GM18517 (cell line): ENCODE data around the gene MAG.

ENCODE experiments used
- ATAC-seq: cut with Tn5 transposase; IDR thresholded peaks from one replicate; pipeline ENCODE4 v1.9.1; 2021; ENCODE audit warnings: mild to moderate bottlenecking, moderate library complexity; ENCODE audit not compliant: unreplicated experiment

Gene MAG

DNA sequence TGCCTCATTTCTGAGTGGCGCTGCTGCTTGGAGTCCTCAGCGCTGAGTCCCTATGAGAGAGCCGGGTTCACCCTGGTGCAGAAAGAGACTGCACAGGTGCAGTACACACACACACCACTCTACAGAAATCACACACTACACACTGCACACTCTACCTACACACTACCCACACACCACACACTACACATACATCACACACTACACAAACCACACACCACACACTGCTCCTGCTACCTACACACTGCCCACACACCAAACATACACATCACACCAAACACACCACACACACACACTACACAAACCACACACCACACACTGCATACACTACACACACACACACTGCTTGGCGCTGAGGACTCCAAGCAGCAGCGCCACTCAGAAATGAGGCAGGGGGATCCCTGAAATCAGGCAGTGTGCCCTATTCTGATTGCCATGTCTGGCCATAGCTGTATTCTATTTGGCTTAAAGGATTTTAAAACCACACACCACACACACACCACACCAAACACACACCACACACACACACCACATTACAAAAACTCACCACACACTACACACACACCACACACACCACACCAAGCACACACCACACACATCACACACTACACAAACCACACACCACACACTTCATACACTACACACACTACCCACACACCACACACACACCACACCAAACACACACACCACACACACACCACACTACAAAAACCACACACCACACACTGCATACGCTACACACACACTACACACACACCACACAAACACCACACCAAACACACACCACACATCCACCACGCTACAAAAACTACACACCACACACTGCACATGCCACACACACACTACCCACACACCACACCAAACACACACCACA is 4.9 kb downstream of the MAG start:
- ATAC-seq, result no peak

DNA sequence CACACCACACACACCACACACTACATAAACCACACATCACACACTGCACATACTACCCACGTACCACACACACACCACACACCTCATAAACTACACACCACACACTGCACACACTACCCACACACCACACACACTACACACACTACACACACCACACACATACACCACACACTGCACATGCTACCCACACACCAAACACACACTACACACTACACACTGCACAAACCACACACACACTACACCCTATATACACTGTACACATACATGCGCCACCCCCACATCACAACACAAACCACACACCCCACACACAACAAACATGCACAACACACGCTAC is 5.5 kb downstream of the MAG start:
- ATAC-seq, result no peak

DNA sequence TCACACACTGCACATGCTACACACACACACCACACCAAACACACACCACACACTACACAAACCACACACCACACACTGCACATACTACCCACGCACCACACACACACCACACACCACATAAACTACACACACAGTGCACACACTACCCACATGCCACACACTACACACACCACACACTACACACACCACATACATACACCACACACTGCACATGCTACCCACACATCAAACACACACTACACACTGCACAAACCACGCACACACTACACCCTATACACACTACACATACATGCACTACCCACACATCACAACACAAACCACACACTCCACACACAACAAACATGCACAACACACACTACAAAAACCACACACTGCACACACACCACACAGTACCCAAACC is 6.0 kb downstream of the MAG start:
- ATAC-seq, result no peak

DNA sequence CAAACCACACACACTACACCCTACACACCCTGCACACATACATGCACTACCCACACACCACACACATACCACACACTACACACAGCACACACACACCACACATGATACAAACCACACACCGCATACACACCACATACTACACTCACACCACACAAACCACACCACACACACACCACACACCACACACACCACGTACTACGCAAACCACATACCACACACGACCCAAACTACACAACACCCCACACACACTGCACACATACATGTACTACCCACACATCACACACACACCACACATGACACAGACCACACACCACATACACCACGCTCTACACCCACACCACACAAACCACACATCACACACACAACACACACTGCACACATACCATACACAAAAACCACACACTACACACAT is 6.6 kb downstream of the MAG start:
- no peak for ATAC-seq

DNA sequence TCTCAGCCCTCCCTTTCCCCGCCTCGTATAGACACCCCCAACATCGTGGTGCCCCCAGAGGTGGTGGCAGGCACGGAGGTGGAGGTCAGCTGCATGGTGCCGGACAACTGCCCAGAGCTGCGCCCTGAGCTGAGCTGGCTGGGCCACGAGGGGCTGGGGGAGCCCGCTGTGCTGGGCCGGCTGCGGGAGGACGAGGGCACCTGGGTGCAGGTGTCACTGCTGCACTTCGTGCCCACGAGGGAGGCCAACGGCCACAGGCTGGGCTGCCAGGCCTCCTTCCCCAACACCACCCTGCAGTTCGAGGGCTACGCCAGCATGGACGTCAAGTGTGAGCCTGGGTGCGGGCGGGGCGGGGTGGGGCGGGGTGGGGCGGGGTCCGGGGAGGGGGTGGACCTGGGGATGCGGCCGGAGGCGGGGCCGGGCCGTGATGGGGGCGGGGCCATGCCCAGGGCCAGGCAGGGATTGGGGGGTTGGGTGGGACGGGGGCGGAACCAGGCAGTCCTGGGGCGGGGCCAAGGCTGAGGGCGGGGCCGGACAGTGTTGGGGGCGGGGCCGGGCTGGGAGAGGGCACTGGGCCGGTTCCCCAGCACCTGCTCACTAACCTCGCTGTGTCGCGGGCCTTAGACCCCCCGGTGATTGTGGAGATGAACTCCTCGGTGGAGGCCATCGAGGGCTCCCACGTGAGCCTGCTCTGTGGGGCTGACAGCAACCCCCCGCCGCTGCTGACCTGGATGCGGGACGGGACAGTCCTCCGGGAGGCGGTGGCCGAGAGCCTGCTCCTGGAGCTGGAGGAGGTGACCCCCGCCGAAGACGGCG is 7.8 kb downstream of the MAG start:
- ATAC-seq, result no peak

DNA sequence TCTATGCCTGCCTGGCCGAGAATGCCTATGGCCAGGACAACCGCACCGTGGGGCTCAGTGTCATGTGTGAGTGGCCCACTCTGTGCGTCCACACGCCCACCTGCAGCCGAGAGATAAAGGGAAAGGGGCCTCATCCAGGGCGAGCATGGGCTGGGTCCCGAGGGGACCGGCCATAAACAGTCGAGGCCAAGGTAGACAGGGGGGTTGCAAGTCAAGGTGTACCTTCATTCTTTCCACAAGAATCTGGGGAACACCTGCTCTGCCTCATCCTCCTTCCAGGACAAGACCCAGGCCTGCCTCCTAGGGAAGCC is 8.3 kb downstream of the MAG start:
- no peak for ATAC-seq

DNA sequence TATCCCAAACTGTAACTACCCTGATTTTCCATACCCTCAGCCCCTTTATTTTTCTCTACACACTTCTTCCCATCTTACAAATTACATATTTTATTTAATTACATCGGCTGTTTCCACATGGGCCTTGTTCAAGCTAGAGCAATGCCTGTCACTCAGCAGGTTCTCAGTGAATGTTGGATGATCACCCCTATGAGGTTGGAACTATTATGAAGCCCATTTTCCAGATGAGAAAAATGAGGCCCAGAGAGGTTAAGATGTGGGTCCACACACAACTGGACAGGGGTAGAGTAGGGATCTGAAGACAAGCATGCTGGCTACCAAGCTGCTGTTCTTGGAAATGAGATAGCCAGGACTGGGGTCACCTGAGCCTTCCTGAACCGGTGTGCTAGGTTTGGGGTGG is 10.0 kb downstream of the MAG start:
- no peak for ATAC-seq

DNA sequence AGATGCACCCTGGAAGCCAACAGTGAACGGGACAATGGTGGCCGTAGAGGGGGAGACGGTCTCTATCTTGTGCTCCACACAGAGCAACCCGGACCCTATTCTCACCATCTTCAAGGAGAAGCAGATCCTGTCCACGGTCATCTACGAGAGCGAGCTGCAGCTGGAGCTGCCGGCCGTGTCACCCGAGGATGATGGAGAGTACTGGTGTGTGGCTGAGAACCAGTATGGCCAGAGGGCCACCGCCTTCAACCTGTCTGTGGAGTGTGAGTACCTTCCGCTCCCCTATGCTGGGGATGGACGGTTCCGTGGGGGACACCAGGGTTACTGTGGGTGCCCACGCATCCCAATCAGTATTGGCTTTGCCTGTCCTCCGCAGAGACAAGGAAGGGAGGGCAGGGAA is 10.5 kb downstream of the MAG start:
- ATAC-seq, result no peak

DNA sequence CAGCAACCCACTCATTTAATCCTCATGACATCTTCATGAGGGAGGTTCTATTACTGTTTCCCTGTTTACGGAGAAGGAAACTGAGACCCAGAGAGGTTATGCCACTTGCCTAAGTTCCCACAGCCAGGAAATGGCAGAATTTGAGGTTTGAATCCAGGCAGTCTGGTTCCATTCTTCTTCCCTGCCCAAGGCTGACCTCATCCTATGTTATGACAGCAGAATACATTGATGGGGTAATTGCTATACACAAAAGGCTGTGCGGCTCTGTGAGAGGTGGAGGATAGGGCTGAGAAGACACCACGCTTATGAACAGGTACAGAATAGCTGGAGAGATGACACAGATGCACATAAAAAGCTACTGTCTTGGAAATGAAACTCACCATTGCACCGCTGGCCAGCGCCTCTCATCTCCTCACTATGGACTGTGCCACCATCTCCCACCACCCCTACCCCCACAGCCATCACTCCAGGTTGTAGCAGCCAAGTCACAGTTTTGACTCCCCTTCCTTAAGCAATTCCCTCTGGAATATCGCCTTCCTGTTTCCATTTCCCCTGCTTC is 11.5 kb downstream of the MAG start:
- ATAC-seq, result no peak

DNA sequence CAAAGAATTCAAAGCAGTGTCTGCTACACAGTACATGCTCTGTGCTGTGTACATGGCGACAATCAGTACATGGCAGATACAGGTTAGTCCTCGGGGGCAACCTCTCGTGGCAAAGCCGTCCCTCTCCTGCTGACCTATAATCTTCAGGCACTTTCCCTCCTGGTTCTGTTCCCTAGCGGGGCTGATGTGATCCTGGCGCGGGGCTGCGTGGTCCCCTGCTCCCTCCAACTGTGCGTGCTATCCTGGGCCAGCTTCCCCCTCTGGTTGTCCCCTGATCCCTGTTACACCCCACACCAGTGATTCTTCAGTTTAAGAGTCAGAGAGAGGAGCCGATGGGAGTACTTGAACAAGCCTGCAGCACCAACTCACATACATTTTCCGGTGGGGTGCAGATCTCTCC is 12.1 kb downstream of the MAG start:
- no peak for ATAC-seq

DNA sequence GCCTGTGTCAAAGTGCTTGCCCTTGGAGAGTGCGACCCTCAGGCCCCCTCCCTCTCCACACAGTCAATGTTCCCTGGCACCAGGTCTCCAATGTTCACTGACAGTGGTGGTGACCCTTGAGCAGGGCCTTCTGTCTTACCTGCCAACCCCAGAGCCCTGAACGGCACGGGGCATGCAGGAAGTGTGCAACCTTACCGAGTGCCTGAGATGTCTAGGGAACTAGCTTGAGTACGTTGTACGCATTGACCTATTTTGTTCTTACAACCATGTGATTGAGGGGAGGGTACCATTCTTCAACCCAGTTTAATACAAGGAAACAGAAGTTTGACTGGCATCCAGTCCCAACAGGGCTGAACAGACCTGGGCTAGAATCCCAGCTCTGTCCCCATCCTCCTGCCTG is 13.2 kb downstream of the MAG start:
- no peak for ATAC-seq

DNA sequence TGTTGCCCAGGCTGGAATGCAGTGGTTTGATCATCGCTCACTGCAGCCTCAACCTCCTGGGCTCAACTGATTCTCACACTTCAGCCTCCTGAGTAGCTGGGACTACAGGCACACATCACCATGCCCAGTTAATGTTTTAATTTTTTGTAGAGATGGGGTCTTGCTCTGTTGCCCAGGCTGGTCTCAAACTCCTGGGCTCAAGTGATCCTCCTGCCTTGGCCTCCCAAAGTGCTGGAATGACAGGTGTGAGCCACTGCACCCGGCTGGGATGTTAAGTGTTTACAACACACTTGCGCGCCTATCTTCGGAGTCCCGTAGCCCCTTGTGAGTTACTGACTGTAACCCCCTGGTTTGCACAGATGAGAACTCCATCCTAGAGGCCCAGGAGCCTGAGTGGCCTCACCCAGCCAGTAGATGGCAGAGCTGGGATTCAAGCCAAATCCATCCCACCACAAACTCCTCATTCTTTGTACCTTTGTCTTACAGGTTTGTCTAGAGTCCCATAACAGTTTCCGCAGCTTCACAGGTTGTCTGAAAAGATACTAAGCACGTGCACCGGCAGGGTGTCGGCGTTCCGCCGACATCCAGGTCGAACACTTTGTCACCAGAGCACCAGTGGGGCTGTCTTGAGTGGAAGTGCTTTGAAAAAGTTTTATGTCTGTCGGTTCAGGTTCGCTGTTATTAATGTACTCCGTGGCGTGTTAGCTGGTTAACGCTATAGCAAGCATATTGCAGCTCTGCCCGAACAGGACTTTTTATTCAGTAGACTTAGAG is 14.7 kb downstream of the MAG start:
- ATAC-seq, result no peak

DNA sequence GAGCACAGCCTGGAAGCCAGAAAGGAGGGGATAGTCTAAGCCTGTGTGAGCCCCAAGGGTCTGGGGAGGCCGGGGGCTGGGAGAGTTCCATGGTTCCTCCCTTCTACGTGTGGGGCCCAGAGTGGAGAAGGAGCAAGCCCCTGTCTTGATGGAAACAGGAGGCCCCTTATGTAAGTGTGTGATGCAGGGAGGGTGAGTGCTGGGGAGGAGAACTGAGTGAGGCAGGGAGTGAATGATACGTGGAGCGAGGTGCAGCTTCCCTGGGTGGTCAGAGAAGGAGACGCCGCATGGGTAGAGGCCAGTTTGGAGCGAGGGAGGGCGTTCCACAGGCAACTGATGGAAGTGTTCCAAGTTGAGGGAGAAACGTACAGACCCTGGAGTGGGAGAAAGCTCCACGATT is 16.0 kb downstream of the MAG start:
- no peak for ATAC-seq

DNA sequence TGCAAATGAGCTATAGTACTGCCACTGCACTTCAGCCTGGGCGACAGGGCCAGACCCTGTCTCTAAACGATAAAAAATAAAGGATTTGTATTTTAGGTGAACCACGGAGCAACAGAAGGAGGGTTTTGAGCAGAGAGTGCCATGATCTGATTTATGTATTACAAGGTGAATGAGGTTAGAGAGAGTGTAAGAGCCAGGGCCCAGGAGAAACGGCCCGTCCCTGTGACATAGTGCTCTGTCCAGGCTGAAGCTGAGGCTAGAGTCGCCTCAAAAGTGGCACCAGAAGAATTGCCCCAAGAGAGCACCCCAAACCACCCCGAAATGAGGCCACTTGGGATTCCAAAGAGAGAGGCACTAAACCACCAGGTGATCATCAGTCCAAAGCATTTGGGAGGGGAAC is 16.9 kb downstream of the MAG start:
- ATAC-seq, result no peak

DNA sequence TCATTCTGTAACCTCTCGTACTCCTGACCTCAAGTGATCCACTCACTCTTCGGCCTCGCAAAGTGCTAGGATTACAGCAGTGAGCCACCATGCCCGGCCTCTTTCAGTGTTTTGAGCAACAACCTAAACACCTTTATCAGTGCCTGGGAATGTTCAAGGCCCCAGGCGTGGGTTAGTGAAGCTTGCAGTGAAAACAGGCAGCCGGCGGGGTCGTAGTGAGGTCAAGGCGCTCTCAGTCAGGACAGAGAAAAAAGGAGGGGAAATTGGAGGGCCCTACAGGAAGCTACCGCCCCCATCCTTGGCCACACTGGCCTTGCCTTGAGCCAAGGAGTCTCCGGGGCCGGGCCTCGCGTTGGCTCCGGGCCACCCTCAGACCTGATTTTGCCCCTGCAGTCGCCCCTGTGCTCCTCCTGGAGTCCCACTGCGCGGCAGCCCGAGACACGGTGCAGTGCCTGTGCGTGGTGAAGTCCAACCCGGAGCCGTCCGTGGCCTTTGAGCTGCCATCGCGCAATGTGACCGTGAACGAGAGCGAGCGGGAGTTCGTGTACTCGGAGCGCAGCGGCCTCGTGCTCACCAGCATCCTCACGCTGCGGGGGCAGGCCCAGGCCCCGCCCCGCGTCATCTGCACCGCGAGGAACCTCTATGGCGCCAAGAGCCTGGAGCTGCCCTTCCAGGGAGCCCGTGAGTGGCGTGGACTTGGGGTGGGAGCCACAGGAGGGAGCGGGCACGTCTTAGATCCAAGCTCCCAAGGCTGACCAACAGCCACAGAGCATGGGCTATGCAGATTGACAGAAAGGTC is 17.7 kb downstream of the MAG start:
- ATAC-seq, result no peak

DNA sequence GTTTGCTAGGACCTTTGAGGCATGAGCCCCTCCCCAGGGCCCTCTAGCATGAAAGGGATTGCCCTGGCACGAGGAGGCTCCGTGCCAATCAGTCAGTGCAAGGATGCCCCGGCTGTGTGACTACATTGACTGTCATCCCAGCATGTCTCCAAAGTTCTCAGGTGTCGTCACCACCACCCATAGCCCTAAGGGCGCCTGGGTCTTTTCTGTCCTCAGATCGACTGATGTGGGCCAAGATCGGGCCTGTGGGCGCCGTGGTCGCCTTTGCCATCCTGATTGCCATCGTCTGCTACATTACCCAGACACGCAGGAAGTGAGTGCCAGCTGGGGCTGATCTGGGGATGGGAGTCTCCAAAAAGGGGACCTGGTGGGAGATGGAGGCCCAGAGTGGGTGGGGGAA is 18.4 kb downstream of the MAG start:
- ATAC-seq, result no peak

DNA sequence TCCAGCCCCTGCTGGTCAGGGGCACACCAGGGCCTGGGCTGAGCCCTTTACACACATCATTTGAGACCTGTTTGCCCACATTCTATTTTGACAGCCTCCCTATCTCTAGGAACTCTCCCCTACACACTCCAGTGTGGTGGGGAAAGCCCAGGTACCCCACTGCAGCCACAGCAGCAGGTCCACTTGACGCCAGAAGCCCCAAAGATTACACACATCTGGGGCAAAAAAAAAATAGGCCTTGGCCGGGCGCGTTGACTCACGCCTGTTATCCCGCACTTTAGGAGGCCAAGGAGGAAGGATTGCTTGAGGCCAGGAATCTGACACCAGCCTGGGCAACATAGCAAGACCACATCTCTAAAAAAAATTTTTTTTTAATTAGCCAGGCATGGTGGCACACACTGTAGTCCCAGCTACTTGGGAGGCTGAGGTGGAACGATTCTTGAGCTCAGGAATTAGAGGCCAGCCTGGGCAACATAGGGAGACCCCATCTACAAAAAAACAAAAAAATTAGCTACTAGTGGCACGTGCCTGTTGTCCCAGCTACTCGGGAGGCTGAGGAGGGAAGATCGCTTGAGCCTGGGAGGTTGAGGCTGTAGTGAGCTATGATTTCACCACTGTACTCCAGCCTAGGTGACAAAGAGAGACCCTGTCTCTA is 19.0 kb downstream of the MAG start:
- no peak for ATAC-seq

DNA sequence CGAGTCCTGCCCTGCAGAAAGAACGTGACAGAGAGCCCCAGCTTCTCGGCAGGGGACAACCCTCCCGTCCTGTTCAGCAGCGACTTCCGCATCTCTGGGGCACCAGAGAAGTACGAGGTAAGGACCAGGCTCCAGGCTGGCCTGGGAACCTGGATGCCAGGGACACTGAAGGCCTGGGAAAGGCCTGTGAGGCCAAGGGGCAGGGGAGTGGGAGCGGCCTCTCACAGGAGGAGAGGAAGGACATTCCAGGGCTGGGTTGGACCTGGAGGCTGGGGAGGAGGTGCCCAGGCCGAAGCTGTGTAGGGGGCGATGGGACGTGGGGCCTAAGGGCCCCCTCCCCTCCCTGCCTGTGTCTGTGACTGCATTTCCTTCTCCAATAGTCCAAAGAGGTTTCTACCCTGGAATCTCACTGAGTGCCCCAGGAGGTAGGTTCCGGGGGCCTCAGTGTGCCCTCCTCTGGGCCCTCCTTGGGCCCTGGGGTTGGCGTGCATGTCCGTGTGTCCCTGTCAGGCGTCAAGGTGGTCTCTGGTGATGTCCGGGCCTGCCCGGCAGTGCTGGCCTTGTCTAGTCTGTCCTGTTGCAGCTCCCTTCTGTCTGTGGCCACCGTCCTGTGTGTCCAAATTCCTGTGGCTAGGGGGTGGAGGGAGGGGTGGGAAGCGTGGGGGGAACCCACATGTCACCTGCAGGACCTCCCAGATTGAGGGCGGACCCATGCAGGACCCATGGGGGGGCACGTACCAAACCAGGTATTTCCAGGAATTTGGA is 20.1 kb downstream of the MAG start:
- ATAC-seq, result no peak

DNA sequence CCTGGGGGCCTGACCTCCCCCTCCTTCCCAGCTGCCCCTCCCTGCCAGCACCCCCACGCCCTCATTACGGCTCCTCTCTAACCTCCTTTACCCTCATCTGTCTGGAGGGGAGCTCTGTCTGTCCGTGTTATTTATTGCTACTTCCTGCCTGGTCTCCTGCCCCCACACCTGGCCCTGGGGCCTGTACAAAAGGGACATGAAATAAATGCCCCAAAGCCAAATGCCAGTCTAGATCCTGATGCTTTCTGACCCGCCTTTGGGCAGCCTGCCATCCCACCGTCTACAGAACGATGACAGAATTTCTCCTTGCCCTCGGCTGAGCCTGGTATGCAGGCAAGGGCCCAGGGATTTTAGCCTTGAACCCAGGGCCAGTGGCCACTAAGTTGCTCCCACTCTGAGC is 21.6 kb downstream of the MAG start:
- no peak for ATAC-seq
